A673 (cell line): ENCODE data around the gene STRN. TPM values are rescaled to one million over a fixed set of nuclear protein-coding genes. Genes with fewer than 3 reads are reported as not detected.
A peak's percentile ranks its signal among the peaks of the same experiment; 100 is the strongest.

ENCODE experiments used
- BruUV-seq: library from RNA; stranded (reverse); fragments of 400-500 nt; replicated peaks from 2 replicates; lab custom pipeline; 2021; lab: Mats Ljungman, UMichigan
- CTCF ChIA-PET: fragments of 300-600 bp; sonication (Branson Sonifier 250); formaldehyde crosslinking; loops from one replicate; lab custom pipeline; 2022; ENCODE audit warnings: antibody characterized with exemption; lab: Charles Lee
- POLR2A ChIA-PET: fragments of 300-600 bp; sonication (Branson Sonifier 250); formaldehyde crosslinking; loops from one replicate; lab custom pipeline; 2022; ENCODE audit warnings: antibody characterized with exemption; ENCODE audit not compliant: low non-redundant PET; lab: Charles Lee
- DNase-seq: peaks from one replicate; pipeline ENCODE4 v3.0.0-alpha.2; 2015; ENCODE audit warnings: low spot score
- H3K27ac ChIP-seq: fragments of 200-600 bp; sonication (generic); 2 replicates; pipeline ENCODE4 v1.5.1; 2016; ENCODE audit warnings: mixed run types, low read depth, mild to moderate bottlenecking, mixed read lengths, antibody characterized with exemption, low read length; ENCODE audit not compliant: poor library complexity, severe bottlenecking
- H3K27me3 ChIP-seq: fragments of 200-600 bp; sonication (generic); replicated peaks from 2 replicates; pipeline ENCODE4 v1.6.1; 2017; ENCODE audit warnings: mixed run types, low read depth, mild to moderate bottlenecking, mixed read lengths, antibody characterized with exemption, low read length; ENCODE audit not compliant: insufficient read depth, poor library complexity
- H3K36me3 ChIP-seq: fragments of 200-600 bp; sonication (generic); 2 replicates; pipeline ENCODE4 v1.6.1; 2016; ENCODE audit warnings: mixed run types, mild to moderate bottlenecking, mixed read lengths, antibody characterized with exemption, low read length; ENCODE audit not compliant: insufficient read depth, poor library complexity, severe bottlenecking
- H3K4me1 ChIP-seq: fragments of 200-600 bp; sonication (generic); 2 replicates; pipeline ENCODE4 v1.6.1; 2017; ENCODE audit warnings: mixed run types, mild to moderate bottlenecking, mixed read lengths, antibody characterized with exemption, low read length; ENCODE audit not compliant: insufficient read depth, poor library complexity, severe bottlenecking
- H3K4me3 ChIP-seq: fragments of 200-600 bp; sonication (generic); 2 replicates; pipeline ENCODE4 v1.5.1; 2016; ENCODE audit warnings: low read depth, mixed run types, mild to moderate bottlenecking, mixed read lengths, low read length; ENCODE audit not compliant: poor library complexity, severe bottlenecking
- H3K9me3 ChIP-seq: fragments of 200-600 bp; sonication (generic); 2 replicates; pipeline ENCODE4 v1.6.1; 2016; ENCODE audit warnings: mixed run types, low read depth, mild to moderate bottlenecking, mixed read lengths, antibody characterized with exemption, low read length; ENCODE audit not compliant: poor library complexity, severe bottlenecking
- CTCF ChIP-seq: fragments of 300-800, 200-600 bp; sonication (generic); conservative IDR thresholded peaks from 2 replicates; pipeline ENCODE4 v1.5.1; 2017; ENCODE audit warnings: low read depth, mild to moderate bottlenecking, antibody characterized with exemption, low read length, moderate library complexity, mixed read lengths
- EZH2 ChIP-seq: fragments of 200-600 bp; sonication (generic); IDR thresholded peaks from 2 replicates; pipeline ENCODE4 v1.6.1; 2017; ENCODE audit warnings: borderline replicate concordance, low read depth, mild to moderate bottlenecking, mixed read lengths, antibody characterized with exemption, low read length; ENCODE audit not compliant: poor library complexity, severe bottlenecking
- intact Hi-C: fragments of 100-400 bp; cut with micrococcal nuclease; formaldehyde crosslinking; loops from one replicate; pipeline ENCODE4 v1.10.0; 2022; ENCODE audit not compliant: unreplicated experiment
- total RNA-seq: library from RNA; stranded (reverse); gene quantifications from 2 replicates; pipeline ENCODE4 v1.2.3, GENCODE V29; 2021

The STRN gene
- total RNA-seq, 1 experiment from 2014 or later, result 36.1 TPM

GRCh38 chr2:36960773-36961172 is 5.6 kb downstream of the STRN start:
- DNase-seq, result no peak
- POLR2A ChIA-PET, result no interaction called here
- BruUV-seq, result no TSS peak
- TF ChIP-seq EZH2, result no peak
- TF ChIP-seq CTCF, result no peak
- Histone ChIP-seq H3K27ac (no peak overlapping the region), H3K27me3 (no peaks in the 10 kb centered on the region), H3K36me3 (peaks cover 4% of the 10 kb centered on the region), H3K4me1 (peaks cover 11% of the 10 kb centered on the region), H3K4me3 (no peak overlapping the region), H3K9me3 (no peaks in the 10 kb centered on the region)
- CTCF ChIA-PET, result interaction anchor here (0.7 kb wide), 1 partner anchor 102 kb away, joined by 3 read pairs; no protein-coding TSS in a partner anchor
- intact Hi-C loops, result no loop called here

GRCh38 chr2:36960005-36960675 is 6.2 kb downstream of the STRN start:
- Histone ChIP-seq H3K4me1 (peaks cover 11% of the 10 kb centered on the region), H3K9me3 (no peaks in the 10 kb centered on the region), H3K36me3 (peaks cover 4% of the 10 kb centered on the region), H3K27ac (no peak overlapping the region), H3K27me3 (no peaks in the 10 kb centered on the region), H3K4me3 (no peak overlapping the region)
- no peak for TF ChIP-seq EZH2
- TF ChIP-seq CTCF, result no peak
- ChIA-PET POLR2A (no interaction called here), CTCF (interaction anchor here (0.7 kb wide), 1 partner anchor 102 kb away, joined by 3 read pairs; no protein-coding TSS in a partner anchor)
- BruUV-seq, result no TSS peak
- intact Hi-C loops, result no loop called here
- DNase-seq, result peak; percentile 8

- Histone ChIP-seq H3K36me3 (peaks cover 4% of the 10 kb centered on the region), H3K4me3 (no peak overlapping the region), H3K4me1 (no peaks in the 10 kb centered on the region), H3K27ac (no peak overlapping the region), H3K9me3 (no peaks in the 10 kb centered on the region), H3K27me3 (no peaks in the 10 kb centered on the region)
- BruUV-seq, result no TSS peak
- POLR2A ChIA-PET, result no interaction called here
- DNase-seq, result no peak
- CTCF ChIA-PET, result no interaction called here
- TF ChIP-seq EZH2 (no peak), CTCF (no peak)
- intact Hi-C loops, result no loop called here
Observed at GRCh38 chr2:36954977-36955607, 11.2 kb downstream of the STRN start.
